ENCODE measurements around the gene SEMA3B.

SEMA3B gene

GRCh38 chr3:50237754-50238548 lies 31.0 kb upstream of the SEMA3B start:
- no peaks in the 10 kb centered on the region for H3K9me2 ChIP-seq (replicated peaks; ENCODE audit: low read depth, low read length)
- H3K4me2 ChIP-seq (ENCODE audit: low read depth, low read length, poor library complexity, severe bottlenecking), result peak overlapping the region; percentile 99
- TF ChIP-seq, protein P1, sequence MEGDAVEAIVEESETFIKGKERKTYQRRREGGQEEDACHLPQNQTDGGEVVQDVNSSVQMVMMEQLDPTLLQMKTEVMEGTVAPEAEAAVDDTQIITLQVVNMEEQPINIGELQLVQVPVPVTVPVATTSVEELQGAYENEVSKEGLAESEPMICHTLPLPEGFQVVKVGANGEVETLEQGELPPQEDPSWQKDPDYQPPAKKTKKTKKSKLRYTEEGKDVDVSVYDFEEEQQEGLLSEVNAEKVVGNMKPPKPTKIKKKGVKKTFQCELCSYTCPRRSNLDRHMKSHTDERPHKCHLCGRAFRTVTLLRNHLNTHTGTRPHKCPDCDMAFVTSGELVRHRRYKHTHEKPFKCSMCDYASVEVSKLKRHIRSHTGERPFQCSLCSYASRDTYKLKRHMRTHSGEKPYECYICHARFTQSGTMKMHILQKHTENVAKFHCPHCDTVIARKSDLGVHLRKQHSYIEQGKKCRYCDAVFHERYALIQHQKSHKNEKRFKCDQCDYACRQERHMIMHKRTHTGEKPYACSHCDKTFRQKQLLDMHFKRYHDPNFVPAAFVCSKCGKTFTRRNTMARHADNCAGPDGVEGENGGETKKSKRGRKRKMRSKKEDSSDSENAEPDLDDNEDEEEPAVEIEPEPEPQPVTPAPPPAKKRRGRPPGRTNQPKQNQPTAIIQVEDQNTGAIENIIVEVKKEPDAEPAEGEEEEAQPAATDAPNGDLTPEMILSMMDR (conservative IDR thresholded peaks at IDR 0.05; ENCODE audit: low read length), result no peak
- TF ChIP-seq EZH2phosphoT487 (IDR thresholded peaks at IDR 0.05; ENCODE audit: borderline replicate concordance), result no peak
- H3K27me3 ChIP-seq (ENCODE audit: insufficient read depth, low read length, poor library complexity, severe bottlenecking), result peaks cover 5% of the 10 kb centered on the region
- H3K9ac ChIP-seq (ENCODE audit: low read depth, low read length, poor library complexity, severe bottlenecking), result peak overlapping the region; percentile 95
- H3K36me3 ChIP-seq (ENCODE audit: insufficient read depth, low read length), result no peaks in the 10 kb centered on the region; the same call in 1 of the 2 replicates
- H4K20me1 ChIP-seq (ENCODE audit: insufficient read depth, low read length, poor library complexity, severe bottlenecking), result peaks cover 61% of the 10 kb centered on the region
- H2AFZ ChIP-seq (ENCODE audit: low read length), result no peak overlapping the region
- peak overlapping the region; percentile 88 for H3K4me3 ChIP-seq (ENCODE audit: low read length, poor library complexity, severe bottlenecking)
- no peaks in the 10 kb centered on the region for H3K9me3 ChIP-seq (ENCODE audit: insufficient read depth, low read depth, low read length)
- peaks cover 50% of the 10 kb centered on the region for H3K4me1 ChIP-seq (ENCODE audit: insufficient read depth, low read length, poor library complexity, severe bottlenecking)
- H3K79me2 ChIP-seq (ENCODE audit: insufficient read depth, low read length), result peaks cover 73% of the 10 kb centered on the region
- H3F3A ChIP-seq (ENCODE audit: low read depth), result no peaks in the 10 kb centered on the region

- peaks cover 67% of the 10 kb centered on the region for H4K20me1 ChIP-seq (ENCODE audit: insufficient read depth, low read length, poor library complexity, severe bottlenecking)
- peaks cover 79% of the 10 kb centered on the region for H3K79me2 ChIP-seq (ENCODE audit: insufficient read depth, low read length)
- H3K4me3 ChIP-seq (ENCODE audit: low read length, poor library complexity, severe bottlenecking), result peak overlapping the region; percentile 88
- peaks cover 56% of the 10 kb centered on the region for H3K4me1 ChIP-seq (ENCODE audit: insufficient read depth, low read length, poor library complexity, severe bottlenecking)
- peak overlapping the region; percentile 99 for H3K4me2 ChIP-seq (ENCODE audit: low read depth, low read length, poor library complexity, severe bottlenecking)
- H3K36me3 ChIP-seq (ENCODE audit: insufficient read depth, low read length), result peaks cover 4% of the 10 kb centered on the region; the same call in 1 of the 2 replicates
- H3K9ac ChIP-seq (ENCODE audit: low read depth, low read length, poor library complexity, severe bottlenecking), result peak overlapping the region; percentile 95
- H3F3A ChIP-seq (ENCODE audit: low read depth), result peaks cover 2% of the 10 kb centered on the region; the same call in 1 of the 2 replicates
- TF ChIP-seq, protein P1 (conservative IDR thresholded peaks at IDR 0.05; ENCODE audit: low read length), result no peak
- no peaks in the 10 kb centered on the region for H3K9me3 ChIP-seq (ENCODE audit: insufficient read depth, low read depth, low read length)
- no peak overlapping the region for H2AFZ ChIP-seq (ENCODE audit: low read length)
- H3K27me3 ChIP-seq (ENCODE audit: insufficient read depth, low read length, poor library complexity, severe bottlenecking), result peaks cover 5% of the 10 kb centered on the region
- H3K9me2 ChIP-seq (replicated peaks; ENCODE audit: low read depth, low read length), result no peaks in the 10 kb centered on the region
Observed at GRCh38 chr3:50238549-50239026, 30.4 kb upstream of the SEMA3B start.

- Histone ChIP-seq H2AFZ (ENCODE audit: low read length) (no peak overlapping the region), H3K9me2 (replicated peaks; ENCODE audit: low read depth, low read length) (no peaks in the 10 kb centered on the region), H3K4me3 (ENCODE audit: low read length, poor library complexity, severe bottlenecking) (peak overlapping the region; percentile 88), H4K20me1 (ENCODE audit: insufficient read depth, low read length, poor library complexity, severe bottlenecking) (peaks cover 78% of the 10 kb centered on the region), H3K4me2 (ENCODE audit: low read depth, low read length, poor library complexity, severe bottlenecking) (peak overlapping the region; percentile 99), H3K9ac (ENCODE audit: low read depth, low read length, poor library complexity, severe bottlenecking) (peak overlapping the region; percentile 95), H3K9me3 (ENCODE audit: insufficient read depth, low read depth, low read length) (no peaks in the 10 kb centered on the region), H3K79me2 (ENCODE audit: insufficient read depth, low read length) (peaks cover 87% of the 10 kb centered on the region), H3F3A (ENCODE audit: low read depth) (peaks cover 3% of the 10 kb centered on the region; the same call in 1 of the 2 replicates), H3K36me3 (ENCODE audit: insufficient read depth, low read length) (peaks cover 9% of the 10 kb centered on the region; the same call in 1 of the 2 replicates), H3K4me1 (ENCODE audit: insufficient read depth, low read length, poor library complexity, severe bottlenecking) (peaks cover 57% of the 10 kb centered on the region), H3K27me3 (ENCODE audit: insufficient read depth, low read length, poor library complexity, severe bottlenecking) (peaks cover 5% of the 10 kb centered on the region)
- TF ChIP-seq, protein P1 (conservative IDR thresholded peaks at IDR 0.05; ENCODE audit: low read length), result no peak
- TF ChIP-seq EZH2phosphoT487 (IDR thresholded peaks at IDR 0.05; ENCODE audit: borderline replicate concordance), result no peak
Observed at GRCh38 chr3:50239649-50240048, 29.3 kb upstream of the SEMA3B start.
